ENCODE measurements around the gene TFCP2L1. TPM values are rescaled to one million over a fixed set of nuclear protein-coding genes. Genes with fewer than 3 reads are reported as not detected.

TFCP2L1 gene
- total RNA-seq, 1 experiment from 2014 or later, result 4.3 TPM

- Mint-ChIP-seq H3K27ac (no peak overlapping the region), H3K4me3 (no peak overlapping the region), H3K27me3 (ENCODE audit: low read depth) (no peaks in the 10 kb centered on the region), H3K36me3 (no peaks in the 10 kb centered on the region), H3K9me3 (no peaks in the 10 kb centered on the region), H3K4me1 (peaks cover 12% of the 10 kb centered on the region)
- CTCF ChIA-PET, result interaction anchor here (0.6 to 5.4 kb wide), 3 partner anchors 29 to 114 kb away, joined by 3 to 18 read pairs (median 5); no protein-coding TSS in a partner anchor
- no peak for DNase-seq (ENCODE audit: low spot score)
- TF ChIP-seq HMGXB4 (CRISPR knock-in tag; IDR thresholded peaks at IDR 0.05) (no peak), RORB (CRISPR knock-in tag; IDR thresholded peaks at IDR 0.05) (no peak), SOX15 (CRISPR knock-in tag; IDR thresholded peaks at IDR 0.05) (no peak), ZBTB43 (CRISPR knock-in tag; IDR thresholded peaks at IDR 0.05) (no peak), NR2C2 (CRISPR knock-in tag; IDR thresholded peaks at IDR 0.05) (no peak), E2F4 (CRISPR knock-in tag; IDR thresholded peaks at IDR 0.05; ENCODE audit: borderline replicate concordance, low read depth) (no peak), ZNF281 (CRISPR knock-in tag; IDR thresholded peaks at IDR 0.05) (no peak), AR (CRISPR knock-in tag; IDR thresholded peaks at IDR 0.05) (no peak), GRHL2 (CRISPR knock-in tag; IDR thresholded peaks at IDR 0.05; ENCODE audit: insufficient replicate concordance, severe bottlenecking) (no peak), TCF7 (CRISPR knock-in tag; IDR thresholded peaks at IDR 0.05; ENCODE audit: low read depth) (no peak), NFATC4 (CRISPR knock-in tag; IDR thresholded peaks at IDR 0.05) (no peak), USF1 (CRISPR knock-in tag; IDR thresholded peaks at IDR 0.05) (no peak), CREM (CRISPR knock-in tag; IDR thresholded peaks at IDR 0.05) (no peak)
- no peak for ATAC-seq
- POLR2A ChIA-PET, result no interaction called here
These were observed 85.6 kb downstream of the TFCP2L1 start for GRCh38 chr2:121199281-121200010.
